Measurements from ENCODE around the gene BBS4. TPM values are rescaled to one million over a fixed set of nuclear protein-coding genes. Genes with fewer than 3 reads are reported as not detected.

Gene BBS4
- total and polyA plus RNA-seq, 9 of the 15 experiments (the other 6 are each of a cell fraction or from before 2014, with no cell fraction given) = 25.1 to 80.7 (median 38.9) TPM

- TF ChIP-seq, protein P1, sequence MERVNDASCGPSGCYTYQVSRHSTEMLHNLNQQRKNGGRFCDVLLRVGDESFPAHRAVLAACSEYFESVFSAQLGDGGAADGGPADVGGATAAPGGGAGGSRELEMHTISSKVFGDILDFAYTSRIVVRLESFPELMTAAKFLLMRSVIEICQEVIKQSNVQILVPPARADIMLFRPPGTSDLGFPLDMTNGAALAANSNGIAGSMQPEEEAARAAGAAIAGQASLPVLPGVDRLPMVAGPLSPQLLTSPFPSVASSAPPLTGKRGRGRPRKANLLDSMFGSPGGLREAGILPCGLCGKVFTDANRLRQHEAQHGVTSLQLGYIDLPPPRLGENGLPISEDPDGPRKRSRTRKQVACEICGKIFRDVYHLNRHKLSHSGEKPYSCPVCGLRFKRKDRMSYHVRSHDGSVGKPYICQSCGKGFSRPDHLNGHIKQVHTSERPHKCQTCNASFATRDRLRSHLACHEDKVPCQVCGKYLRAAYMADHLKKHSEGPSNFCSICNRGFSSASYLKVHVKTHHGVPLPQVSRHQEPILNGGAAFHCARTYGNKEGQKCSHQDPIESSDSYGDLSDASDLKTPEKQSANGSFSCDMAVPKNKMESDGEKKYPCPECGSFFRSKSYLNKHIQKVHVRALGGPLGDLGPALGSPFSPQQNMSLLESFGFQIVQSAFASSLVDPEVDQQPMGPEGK (CRISPR knock-in tag; IDR thresholded peaks at IDR 0.05; ENCODE audit: borderline replicate concordance) = no peak
- TF ChIP-seq ZBTB8A (IDR thresholded peaks at IDR 0.05; ENCODE audit: partially characterized antibody) (no peak), POLR3G (IDR thresholded peaks at IDR 0.05; ENCODE audit: extremely low read depth, insufficient read length, insufficient replicate concordance) (no peak), TSHZ1 (CRISPR knock-in tag; IDR thresholded peaks at IDR 0.05) (no peak), ZEB2 (IDR thresholded peaks at IDR 0.05) (no peak), ZC3H8 (IDR thresholded peaks at IDR 0.05) (no peak), DDX20 (tag; IDR thresholded peaks at IDR 0.05; ENCODE audit: low read depth) (no peak), KLF13 (tag; IDR thresholded peaks at IDR 0.05; ENCODE audit: borderline replicate concordance, low read depth) (no peak)
- TF ChIP-seq, protein P2, sequence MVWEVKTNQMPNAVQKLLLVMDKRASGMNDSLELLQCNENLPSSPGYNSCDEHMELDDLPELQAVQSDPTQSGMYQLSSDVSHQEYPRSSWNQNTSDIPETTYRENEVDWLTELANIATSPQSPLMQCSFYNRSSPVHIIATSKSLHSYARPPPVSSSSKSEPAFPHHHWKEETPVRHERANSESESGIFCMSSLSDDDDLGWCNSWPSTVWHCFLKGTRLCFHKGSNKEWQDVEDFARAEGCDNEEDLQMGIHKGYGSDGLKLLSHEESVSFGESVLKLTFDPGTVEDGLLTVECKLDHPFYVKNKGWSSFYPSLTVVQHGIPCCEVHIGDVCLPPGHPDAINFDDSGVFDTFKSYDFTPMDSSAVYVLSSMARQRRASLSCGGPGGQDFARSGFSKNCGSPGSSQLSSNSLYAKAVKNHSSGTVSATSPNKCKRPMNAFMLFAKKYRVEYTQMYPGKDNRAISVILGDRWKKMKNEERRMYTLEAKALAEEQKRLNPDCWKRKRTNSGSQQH (CRISPR knock-in tag; IDR thresholded peaks at IDR 0.05) = no peak
These were observed 72.2 kb downstream of the BBS4 start (continued) for GRCh38 chr15:72758182-72758581.

Measured in K562 (cell line).